ENCODE data around the gene MLST8.
"Not testable (repeated sequence)": the region's sequence is repeated elsewhere in the genome, so short reads cannot be mapped to it uniquely, and the experiment has no call there.

- TF ChIP-seq CTCF (IDR thresholded peaks at IDR 0.05; ENCODE audit: borderline replicate concordance, extremely low read depth, low read length, poor library complexity, severe bottlenecking); EZH2 (IDR thresholded peaks at IDR 0.05; ENCODE audit: borderline replicate concordance, low read depth, low read length, severe bottlenecking): not testable (repeated sequence)
Observed at GRCh38 chr16:2258530-2258929, 53.3 kb downstream of the MLST8 start.

Measured in DND-41 (cell line).